ENCODE data around the gene TAMALIN.

DNA sequence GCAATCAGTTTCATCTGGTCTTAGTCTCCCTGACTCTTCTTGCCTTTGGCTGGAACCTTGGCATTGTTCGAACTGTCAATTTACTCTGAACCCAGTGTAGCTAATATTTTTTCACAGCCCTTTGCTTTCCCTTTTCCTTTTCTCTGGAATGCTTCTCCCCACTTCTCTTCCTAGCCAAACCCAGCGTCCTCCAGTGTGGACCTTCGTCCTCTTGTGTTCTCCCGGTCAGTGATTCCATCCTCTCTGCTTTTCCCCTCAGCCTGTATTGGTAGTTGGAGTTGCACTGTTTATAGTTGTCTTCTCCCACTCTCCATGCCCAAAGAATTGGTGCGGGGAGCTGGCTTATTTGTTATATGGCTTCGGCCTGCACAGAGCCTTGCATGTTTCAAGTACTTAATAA, 45.9 kb upstream of the TAMALIN start:
- TF ChIP-seq, protein P1, sequence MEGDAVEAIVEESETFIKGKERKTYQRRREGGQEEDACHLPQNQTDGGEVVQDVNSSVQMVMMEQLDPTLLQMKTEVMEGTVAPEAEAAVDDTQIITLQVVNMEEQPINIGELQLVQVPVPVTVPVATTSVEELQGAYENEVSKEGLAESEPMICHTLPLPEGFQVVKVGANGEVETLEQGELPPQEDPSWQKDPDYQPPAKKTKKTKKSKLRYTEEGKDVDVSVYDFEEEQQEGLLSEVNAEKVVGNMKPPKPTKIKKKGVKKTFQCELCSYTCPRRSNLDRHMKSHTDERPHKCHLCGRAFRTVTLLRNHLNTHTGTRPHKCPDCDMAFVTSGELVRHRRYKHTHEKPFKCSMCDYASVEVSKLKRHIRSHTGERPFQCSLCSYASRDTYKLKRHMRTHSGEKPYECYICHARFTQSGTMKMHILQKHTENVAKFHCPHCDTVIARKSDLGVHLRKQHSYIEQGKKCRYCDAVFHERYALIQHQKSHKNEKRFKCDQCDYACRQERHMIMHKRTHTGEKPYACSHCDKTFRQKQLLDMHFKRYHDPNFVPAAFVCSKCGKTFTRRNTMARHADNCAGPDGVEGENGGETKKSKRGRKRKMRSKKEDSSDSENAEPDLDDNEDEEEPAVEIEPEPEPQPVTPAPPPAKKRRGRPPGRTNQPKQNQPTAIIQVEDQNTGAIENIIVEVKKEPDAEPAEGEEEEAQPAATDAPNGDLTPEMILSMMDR (IDR thresholded peaks at IDR 0.05; ENCODE audit: insufficient read depth, low read length), result no peak
- TF ChIP-seq POLR2AphosphoS5 (IDR thresholded peaks at IDR 0.05; ENCODE audit: low read depth), result no peak

All from HL-60 (cell line).